ENCODE measurements around the gene UGT1A10. TPM values are rescaled to one million over a fixed set of nuclear protein-coding genes. Genes with fewer than 3 reads are reported as not detected.

The UGT1A10 gene
- total RNA-seq, 4 donors from 2014 or later = not detected

GRCh38 chr2:233800208-233800607, 164.0 kb downstream of the UGT1A10 start:
- Histone ChIP-seq H3K36me3 (no peaks in the 10 kb centered on the region), H3K27me3 (no peaks in the 10 kb centered on the region), H3K9me3 (no peaks in the 10 kb centered on the region), H3K4me1 (no peaks in the 10 kb centered on the region), H3K27ac (no peak overlapping the region), H3K4me3 (no peak overlapping the region)
- 78 to 81% methylated on average over 7 of the region's 7 CpGs for WGBS, 2 donors
- DNase-seq (ENCODE audit: low spot score in 2 of 2) = no peak
- TF ChIP-seq POLR2A (IDR thresholded peaks at IDR 0.05) = no peak
- TF ChIP-seq EP300 (IDR thresholded peaks at IDR 0.05) = no peak
- TF ChIP-seq CTCF (IDR thresholded peaks at IDR 0.05) = no peak

GRCh38 chr2:233801357-233802131, 165.3 kb downstream of the UGT1A10 start:
- no peak overlapping the region for H3K27ac ChIP-seq
- no peaks in the 10 kb centered on the region for H3K27me3 ChIP-seq
- 75 to 79% methylated on average over 9 of the region's 9 CpGs for WGBS, 2 donors
- no peak overlapping the region for H3K4me3 ChIP-seq
- DNase-seq (ENCODE audit: low spot score in 2 of 2) = no peak
- no peaks in the 10 kb centered on the region for H3K4me1 ChIP-seq
- TF ChIP-seq EP300 (IDR thresholded peaks at IDR 0.05) = no peak
- no peak for TF ChIP-seq CTCF (IDR thresholded peaks at IDR 0.05)
- no peak for TF ChIP-seq POLR2A (IDR thresholded peaks at IDR 0.05)
- H3K9me3 ChIP-seq = no peaks in the 10 kb centered on the region
- H3K36me3 ChIP-seq = no peaks in the 10 kb centered on the region

- TF ChIP-seq EP300 (IDR thresholded peaks at IDR 0.05) (no peak), POLR2A (IDR thresholded peaks at IDR 0.05) (no peak), CTCF (IDR thresholded peaks at IDR 0.05) (no peak)
- Histone ChIP-seq H3K36me3 (no peaks in the 10 kb centered on the region), H3K4me3 (no peak overlapping the region), H3K4me1 (no peaks in the 10 kb centered on the region), H3K27ac (no peak overlapping the region), H3K27me3 (no peaks in the 10 kb centered on the region), H3K9me3 (no peaks in the 10 kb centered on the region)
- WGBS, 2 donors = 68 to 78% methylated on average over 3 of the region's 3 CpGs
- no peak for DNase-seq (ENCODE audit: low spot score in 2 of 2)
These were observed 166.0 kb downstream of the UGT1A10 start for GRCh38 chr2:233802132-233802815.

GRCh38 chr2:233803292-233803911, 167.2 kb downstream of the UGT1A10 start:
- no peak for TF ChIP-seq POLR2A (IDR thresholded peaks at IDR 0.05)
- no peak for TF ChIP-seq EP300 (IDR thresholded peaks at IDR 0.05)
- TF ChIP-seq CTCF (IDR thresholded peaks at IDR 0.05) = no peak
- no peak overlapping the region for H3K4me3 ChIP-seq
- DNase-seq (ENCODE audit: low spot score in 2 of 2) = no peak

GRCh38 chr2:233803994-233804393, 167.7 kb downstream of the UGT1A10 start:
- Histone ChIP-seq H3K9me3 (no peaks in the 10 kb centered on the region), H3K4me1 (no peaks in the 10 kb centered on the region), H3K4me3 (no peak overlapping the region), H3K27ac (no peak overlapping the region), H3K27me3 (no peaks in the 10 kb centered on the region), H3K36me3 (no peaks in the 10 kb centered on the region)
- DNase-seq (ENCODE audit: low spot score in 2 of 2) = no peak
- TF ChIP-seq EP300 (IDR thresholded peaks at IDR 0.05) (no peak), CTCF (IDR thresholded peaks at IDR 0.05) (no peak), POLR2A (IDR thresholded peaks at IDR 0.05) (no peak)
- 68% methylated on average over 8 of the region's 8 CpGs for WGBS, 2 donors

More at GRCh38 chr2:233803292-233803911, 167.2 kb downstream of the UGT1A10 start:
- Histone ChIP-seq H3K4me1 (no peaks in the 10 kb centered on the region), H3K36me3 (no peaks in the 10 kb centered on the region), H3K9me3 (no peaks in the 10 kb centered on the region), H3K27ac (no peak overlapping the region), H3K27me3 (no peaks in the 10 kb centered on the region)
- WGBS, 2 donors = 73 to 82% methylated on average over 2 of the region's 2 CpGs

All from tibial nerve (tissue), 4 donors.